Kidney glomerular epithelial cell (primary cell): ENCODE data around the gene CRHR1.
A peak's percentile ranks its signal among the peaks of the same experiment; 100 is the strongest.
"Not testable (repeated sequence)": the region's sequence is repeated elsewhere in the genome, so short reads cannot be mapped to it uniquely, and the experiment has no call there.

Experiments
- DNase-seq: peaks from one replicate; lab custom pipeline; 2025; lab: John Stamatoyannopoulos, UW

Gene CRHR1

GRCh38 chr17:45845376-45846185, 61.5 kb downstream of the CRHR1 start:
- no peak for DNase-seq

- no peak for DNase-seq
These were observed 62.1 kb downstream of the CRHR1 start for GRCh38 chr17:45846223-45846622.

DNA sequence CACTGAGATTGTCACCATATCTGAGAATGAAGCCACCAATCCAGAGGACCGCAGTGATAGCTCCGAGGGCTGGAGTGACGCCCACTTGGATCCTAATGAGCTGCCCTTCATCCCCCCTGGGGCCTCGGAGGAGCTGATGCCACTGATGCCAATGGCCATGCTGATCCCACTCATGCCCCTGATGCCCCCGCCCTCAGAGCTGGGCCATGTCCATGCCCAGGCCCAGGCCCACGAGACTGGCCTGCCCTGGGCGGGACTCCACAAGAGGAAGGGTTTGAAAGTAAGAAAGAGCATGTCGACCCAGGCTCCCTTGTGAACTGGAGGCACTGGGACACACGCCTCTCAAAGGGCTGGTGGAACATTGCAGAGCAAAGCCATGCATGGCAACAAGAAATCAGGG, 62.5 kb downstream of the CRHR1 start:
- no peak for DNase-seq

DNA sequence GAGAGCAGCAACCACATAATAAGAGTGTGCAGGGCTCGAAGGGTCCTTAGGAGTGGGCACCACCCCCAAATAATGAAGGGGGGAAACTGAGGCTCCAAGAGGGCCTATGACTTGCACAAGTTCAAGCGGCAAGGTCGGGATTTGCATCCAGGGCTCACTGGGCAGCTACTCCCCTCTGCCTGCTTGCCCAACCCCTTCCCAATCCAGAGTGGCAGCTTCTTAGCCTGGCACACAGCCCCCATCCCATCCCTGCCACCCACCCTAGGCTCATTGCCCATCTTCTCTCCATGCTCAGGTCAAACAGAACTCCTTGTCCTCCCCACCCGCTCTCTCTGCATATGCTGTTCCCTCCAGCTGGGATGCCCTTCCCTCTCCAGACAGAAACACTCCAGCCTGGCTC, 63.0 kb downstream of the CRHR1 start:
- DNase-seq = no peak

DNA sequence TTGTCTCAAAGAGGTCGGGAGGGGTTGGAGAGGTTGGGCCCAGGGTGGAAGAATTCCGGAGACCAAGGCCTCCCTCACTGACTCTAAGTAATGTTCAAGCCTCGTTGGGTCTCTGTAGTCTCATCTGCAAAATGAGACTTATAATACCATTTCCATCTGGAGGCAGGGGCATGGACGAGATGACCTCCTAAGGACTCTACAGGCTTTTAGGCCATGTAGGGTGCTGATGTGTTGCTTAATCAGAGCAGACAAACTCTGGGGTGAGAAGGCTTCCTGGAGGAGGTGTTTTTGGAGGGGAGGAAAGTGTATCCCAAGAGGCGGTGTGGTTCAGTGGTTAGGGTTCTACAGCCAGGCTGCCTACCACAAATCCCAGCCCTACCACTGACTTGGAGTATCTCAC, 63.6 kb downstream of the CRHR1 start:
- no peak for DNase-seq

GRCh38 chr17:45848405-45848804, 64.3 kb downstream of the CRHR1 start:
- DNase-seq = no peak

- no peak for DNase-seq
These were observed 64.9 kb downstream of the CRHR1 start for GRCh38 chr17:45848868-45849535.

DNA sequence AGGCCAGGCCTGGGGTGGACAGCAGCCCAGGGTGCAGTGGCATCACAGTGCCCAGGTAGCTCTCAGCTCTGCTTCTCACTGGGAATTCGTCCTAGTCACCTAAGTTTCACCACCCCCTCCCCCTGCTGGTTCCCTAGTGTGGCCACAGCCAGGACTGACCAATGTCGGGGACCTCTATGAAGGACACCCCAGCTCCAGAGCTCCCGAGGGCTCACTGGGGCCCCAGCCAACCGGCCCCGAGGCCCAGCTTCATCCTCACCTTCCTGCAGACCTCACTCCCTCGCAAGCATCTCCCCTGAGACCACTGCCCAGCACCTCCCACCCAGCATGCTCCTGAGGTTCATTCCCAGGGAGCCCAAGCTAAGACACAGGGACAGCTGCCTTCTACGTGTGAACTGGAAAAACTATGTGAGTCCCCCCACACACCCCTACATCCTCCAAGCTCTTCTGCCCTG, 65.4 kb downstream of the CRHR1 start:
- DNase-seq = no peak

DNA sequence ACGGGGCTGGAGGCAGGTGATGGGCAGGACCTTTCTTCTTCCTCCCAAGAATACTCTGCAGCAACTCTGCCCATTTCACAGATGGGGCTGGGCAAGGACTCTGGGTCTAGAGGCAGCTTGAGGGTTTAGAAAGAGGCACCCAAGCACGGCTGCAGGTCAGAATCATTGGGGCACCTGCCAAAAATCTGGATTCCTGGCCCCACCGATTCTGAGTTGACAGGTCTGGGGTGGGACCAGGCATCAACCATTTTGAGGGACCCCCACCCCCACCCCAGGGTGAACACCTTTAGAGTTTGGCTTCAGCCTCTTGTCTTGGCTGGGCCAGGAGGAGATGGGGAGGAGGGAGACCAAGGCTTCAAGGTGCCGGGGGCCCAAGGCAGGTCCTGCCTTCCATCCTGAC, 65.9 kb downstream of the CRHR1 start:
- DNase-seq = no peak

DNA sequence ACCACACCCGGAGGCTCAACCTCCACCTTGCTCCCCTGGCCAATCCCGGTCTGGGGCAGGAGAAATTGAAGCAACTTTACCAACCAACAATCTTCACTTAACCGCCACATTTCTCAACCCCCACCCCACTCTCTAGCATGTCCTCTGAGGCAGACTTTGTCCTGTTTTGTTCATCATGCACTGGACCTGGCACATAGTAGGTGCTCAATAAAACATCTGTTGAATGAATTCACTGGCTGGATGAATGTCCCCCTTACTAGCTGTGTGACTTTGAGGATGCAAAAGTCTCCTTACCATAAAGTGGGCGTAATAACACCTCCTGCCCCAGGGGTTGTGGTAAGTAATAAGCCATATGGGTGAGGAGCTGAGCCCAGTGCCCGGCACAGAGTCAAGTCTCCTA, 66.3 kb downstream of the CRHR1 start:
- DNase-seq = no peak

- no peak for DNase-seq
These were observed 66.9 kb downstream of the CRHR1 start for GRCh38 chr17:45851022-45851421.

DNA sequence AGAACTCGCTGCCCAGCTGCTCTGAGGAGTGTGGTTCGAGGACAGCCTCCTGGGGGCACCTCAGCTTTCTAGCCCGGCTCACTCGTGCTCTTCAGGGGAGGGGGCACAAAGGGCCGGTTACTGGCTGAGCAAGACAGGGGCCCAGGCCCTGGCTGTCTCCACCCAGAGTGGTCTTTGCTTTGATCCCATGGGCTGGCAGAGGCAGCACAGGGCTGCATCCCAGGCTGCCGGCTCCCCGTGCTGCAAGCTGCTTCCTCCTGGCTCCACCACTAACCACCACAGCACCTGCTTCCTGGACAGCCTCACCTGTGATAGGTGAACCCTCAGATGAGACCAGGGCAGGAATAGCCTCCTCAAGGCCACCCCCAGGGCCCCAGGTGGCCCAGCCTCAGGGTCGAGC, 67.3 kb downstream of the CRHR1 start:
- no peak for DNase-seq

DNA sequence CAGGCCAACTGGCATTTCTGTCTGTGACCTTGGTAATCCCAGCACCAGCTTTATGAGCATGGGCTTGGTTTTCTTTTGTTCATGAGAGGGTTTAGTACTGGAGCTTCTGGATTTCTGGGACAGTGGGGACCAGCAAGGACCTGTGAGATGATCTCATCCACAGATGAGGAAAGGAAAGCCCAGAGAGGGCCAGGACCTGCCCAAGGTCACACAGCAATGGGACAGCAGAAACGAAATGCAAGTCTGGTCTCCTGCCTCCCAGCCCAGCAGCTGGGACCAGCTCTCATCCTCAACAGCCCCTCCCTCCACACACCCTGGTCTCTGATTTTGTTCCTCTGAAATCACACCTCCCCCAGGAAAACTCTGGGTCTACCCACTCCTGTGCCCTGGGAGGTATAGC, 67.8 kb downstream of the CRHR1 start:
- no peak for DNase-seq

- peak; percentile 27 for DNase-seq
These were observed 68.6 kb downstream of the CRHR1 start for GRCh38 chr17:45852535-45853297.

DNA sequence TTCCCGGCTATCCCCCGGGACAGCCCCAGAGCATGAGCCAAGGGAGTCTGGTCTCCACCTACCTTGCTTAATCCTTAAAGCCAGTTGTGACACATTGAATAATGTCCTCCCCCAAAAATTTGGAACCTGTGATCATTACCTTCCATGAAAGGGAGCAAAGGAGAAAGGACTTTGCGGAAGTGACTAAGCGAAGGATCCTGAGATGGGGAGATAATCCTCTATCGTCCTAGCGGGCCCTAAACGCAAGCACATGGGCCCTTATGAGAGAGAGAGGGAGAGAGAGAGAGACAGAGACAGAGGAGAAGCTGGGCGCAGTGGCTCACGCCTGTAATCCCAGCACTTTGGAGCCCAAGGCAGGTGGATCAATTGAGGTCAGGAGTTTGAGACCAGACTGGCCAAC, 70.1 kb downstream of the CRHR1 start:
- no peak for DNase-seq

GRCh38 chr17:45855691-45856336, 71.7 kb downstream of the CRHR1 start:
- no peak for DNase-seq

DNA sequence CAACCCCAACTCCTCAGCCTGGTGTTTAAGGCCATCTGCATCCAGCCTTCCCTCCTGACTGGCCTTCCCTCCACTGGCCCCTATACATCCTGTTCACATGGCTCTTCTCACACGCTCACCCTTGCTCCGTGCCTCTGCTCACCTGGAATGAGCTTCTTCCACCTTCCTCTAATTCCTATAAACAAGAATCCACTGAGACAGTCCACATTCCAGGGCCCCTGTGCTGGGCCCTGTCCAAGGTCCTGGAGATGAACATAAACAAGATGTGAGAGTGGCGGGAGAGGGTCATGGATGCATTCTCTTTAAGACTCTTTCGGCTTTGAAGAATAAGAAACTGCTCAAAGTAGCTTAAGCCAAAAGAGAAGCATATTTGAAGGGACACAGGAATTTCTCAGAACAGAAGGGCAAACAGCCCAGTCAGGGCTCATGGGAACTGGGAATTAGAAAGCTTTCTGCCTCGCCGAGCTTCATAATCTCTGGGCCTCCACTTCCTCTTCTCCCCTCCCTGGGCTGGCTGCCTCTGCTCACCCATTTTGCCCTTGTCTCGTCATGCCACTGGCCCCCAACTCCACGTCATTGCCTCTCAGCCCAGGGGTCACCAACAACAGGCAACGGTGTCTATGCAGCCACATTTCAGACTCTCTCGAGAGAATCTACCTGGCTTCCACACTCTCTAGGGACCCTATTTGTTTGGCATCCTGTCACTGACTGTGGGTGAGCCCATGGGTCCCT, 74.0 kb downstream of the CRHR1 start:
- peak; percentile 48 for DNase-seq

GRCh38 chr17:45861165-45861564, 77.0 kb downstream of the CRHR1 start:
- DNase-seq = no peak

DNA sequence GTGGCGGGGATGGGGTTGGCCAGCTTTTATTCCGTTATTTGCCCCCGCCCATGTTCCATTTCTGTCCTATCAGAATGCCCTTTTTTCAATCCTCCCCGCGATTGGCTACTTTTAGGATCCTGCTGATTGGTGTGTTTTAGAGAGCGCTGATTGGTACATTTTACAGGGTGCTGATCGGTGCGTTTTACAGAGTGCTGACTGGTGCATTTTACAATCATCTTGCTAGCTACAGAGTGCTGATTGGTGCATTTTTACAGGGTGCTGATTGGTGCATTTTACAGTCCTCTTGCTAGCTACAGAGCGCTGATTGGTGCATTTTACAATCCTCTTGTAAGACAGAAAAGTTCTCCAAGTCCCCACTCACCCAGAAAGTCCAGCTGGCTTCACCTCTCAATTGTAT, 78.0 kb downstream of the CRHR1 start:
- not testable (repeated sequence) for DNase-seq

GRCh38 chr17:45863857-45864654, 79.9 kb downstream of the CRHR1 start:
- DNase-seq = no peak

GRCh38 chr17:45867171-45867570, 83.1 kb downstream of the CRHR1 start:
- no peak for DNase-seq
